Measurements from ENCODE around the gene HDAC5.

GRCh38 chr17:44119062-44119461, 4.4 kb downstream of the HDAC5 start:
- TF ChIP-seq TAF1 (IDR thresholded peaks at IDR 0.05; ENCODE audit: borderline replicate concordance, insufficient read depth, low read length) = no peak
- TF ChIP-seq REST (IDR thresholded peaks at IDR 0.05; ENCODE audit: insufficient read depth in 1 of 2, low read depth in 2 of 2, low read length in 2 of 2) = no peak
- no peak for TF ChIP-seq POLR2AphosphoS5 (IDR thresholded peaks at IDR 0.05; ENCODE audit: low read depth, low read length)
